GM19035 (cell line): ENCODE results near the gene AFMID.
"Not testable (repeated sequence)": the region's sequence is repeated elsewhere in the genome, so short reads cannot be mapped to it uniquely, and the experiment has no call there.

Experiments used
- ATAC-seq: cut with Tn5 transposase; IDR thresholded peaks from one replicate; pipeline ENCODE4 v1.9.1; 2021; ENCODE audit not compliant: unreplicated experiment

Gene AFMID

DNA sequence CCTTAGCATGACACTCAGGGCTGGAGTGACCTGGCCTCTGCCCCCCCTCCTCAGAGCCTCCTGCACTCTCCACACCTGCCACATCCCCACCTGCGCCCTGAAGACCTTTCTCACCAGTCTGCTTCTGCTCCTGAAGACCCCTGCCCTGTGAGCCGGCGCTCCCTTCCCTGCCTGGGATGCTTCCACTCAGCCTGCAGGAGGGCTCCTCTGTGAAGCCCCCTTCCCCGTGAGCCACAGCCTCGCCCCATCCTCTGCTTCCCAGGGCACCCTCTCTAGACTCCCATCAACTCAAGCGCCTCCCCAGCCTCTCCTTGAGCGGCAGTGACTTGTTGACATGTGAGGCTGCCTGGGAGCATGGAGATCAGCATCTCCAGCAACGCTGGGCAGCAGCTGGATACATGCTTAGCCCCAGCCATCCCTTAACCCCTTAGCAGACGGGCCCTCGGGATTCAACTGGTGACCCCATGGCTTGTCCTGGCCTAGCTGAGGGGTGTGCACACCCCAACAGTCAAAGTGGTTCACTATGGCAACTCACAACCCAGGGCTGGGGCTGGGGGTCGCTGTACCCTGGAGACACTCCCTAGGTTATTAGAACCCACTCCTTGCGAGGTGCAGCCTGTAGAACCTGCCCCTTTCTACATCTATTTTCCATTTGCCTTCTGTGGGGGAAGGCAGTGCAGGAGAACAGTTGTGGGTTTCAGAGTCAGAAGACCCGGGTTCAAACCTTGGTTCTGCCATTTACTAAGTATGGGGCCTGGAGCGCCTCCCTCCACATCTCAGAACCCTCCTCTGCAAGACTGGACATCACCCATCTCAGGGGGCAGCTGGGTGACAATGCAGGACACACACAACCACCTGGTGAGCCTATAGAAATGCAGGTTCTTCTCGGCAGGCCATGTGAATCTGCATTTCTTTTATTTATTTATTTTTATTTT lies 65.8 kb downstream of the AFMID start:
- no peak for ATAC-seq

DNA sequence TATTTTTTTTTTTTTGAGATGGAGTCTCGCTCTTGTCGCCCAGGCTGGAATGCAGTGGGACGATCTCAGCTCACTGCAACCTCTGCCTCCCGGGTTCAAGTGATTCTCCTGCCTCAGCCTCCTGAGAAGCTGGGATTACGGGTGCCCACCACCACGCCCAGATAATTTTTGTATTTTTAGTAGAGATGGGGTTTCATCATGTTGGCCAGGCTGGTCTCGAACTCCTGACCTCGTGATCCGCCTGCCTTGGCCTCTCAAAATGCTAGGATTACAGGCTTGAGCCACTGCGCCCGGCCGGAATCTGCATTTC lies 66.4 kb downstream of the AFMID start:
- ATAC-seq, result not testable (repeated sequence)

DNA sequence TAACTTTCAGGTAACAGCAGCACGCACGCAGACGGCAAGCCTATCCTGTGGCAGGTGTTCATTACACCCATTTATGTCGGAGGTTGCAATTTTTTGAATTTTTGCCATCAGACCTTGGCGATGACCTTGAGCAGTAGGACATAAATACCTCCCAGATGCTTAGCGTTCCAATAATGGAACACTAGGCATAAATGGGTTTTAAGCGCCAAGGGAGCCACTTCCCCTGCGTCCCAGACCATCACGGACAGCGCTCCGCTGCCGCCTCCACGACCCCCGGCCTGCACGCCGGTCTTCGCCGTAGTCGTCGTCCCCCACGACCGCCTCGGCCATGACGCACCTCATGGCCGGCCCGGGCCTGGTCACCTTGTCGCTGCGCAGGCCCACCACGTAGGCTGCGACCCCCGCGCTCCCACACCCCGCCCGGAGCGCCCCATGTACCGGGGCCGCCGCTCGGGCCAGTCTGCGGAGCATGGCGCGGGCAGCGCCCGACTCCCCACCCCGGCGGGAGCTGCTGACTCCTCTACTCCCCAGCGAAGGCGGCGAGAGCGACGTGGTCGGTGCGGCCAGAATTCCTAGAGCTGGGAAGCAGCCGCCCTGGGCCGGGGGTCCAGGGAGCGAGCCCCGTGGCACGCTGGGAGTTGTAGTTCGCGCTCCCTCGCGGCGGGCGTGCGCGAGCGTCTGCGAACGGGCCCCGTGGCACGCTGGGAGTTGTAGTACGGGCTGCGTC lies 66.9 kb downstream of the AFMID start:
- ATAC-seq, result peak; percentile 56

DNA sequence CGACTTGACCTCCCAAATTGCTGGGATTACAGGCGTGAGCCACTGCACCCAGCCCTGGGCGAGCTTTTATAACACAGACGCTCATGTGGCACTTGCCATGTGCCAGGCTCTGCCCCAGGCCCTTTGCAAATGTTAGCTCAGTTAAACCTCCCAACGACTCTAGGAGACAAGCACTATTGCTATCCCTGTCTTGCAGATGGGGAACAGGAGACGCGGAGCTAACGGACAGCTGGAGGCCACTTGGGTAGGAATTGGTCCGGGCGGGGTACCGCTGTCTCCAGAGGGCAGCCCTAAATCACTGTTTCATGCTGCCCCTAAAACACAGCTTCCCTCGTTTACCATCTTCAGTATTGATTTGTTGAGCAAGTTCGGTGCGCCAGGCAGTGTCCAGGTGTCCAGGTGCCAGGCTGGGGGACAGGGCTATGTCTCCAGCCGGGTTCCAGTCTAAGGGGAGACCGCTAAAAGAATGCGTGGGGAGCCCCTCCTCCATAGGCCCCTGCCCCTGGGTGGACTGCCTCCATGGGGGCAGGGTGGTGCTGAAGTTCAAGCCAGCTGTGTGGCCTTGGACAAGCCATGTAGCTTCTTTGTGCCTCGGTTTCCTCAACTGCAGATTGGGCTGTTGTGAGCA lies 68.0 kb downstream of the AFMID start:
- ATAC-seq, result no peak

DNA sequence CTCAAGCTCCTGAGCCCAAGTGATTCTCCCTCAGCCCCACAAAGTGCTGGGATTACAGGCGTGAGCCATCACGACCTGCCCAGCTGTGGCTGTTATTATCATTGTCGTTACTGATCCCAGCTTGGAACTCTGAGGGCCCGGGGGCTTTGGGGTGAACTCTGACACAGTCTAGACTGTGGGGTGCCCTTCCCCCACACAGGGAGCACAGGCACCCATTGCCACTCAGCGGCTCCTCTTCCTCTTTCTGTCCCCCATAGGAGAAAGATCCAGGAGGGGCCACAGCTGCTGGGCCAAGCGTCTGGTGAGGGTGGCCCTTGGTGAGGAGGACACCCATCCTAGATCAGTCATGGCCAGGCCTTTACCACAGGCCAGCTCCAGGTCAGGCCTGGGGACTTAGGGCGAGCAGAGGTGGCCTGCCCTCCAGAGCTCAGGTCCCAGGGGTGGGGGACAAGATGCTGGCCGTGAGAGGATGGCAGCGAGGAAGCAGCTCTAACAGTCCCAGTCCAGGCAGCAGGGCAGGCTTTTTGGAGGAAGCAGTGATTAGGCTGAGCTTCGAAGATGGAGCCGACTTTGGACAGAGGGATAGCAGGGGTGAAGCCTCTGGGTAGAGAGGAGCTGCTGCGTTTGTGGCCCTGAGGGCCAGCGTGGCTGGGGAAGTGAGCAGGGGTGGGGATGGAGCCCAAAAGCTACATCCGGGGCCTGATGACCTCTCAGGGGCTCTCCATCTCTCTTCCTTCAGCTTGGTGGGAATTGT lies 69.0 kb downstream of the AFMID start:
- ATAC-seq, result no peak

DNA sequence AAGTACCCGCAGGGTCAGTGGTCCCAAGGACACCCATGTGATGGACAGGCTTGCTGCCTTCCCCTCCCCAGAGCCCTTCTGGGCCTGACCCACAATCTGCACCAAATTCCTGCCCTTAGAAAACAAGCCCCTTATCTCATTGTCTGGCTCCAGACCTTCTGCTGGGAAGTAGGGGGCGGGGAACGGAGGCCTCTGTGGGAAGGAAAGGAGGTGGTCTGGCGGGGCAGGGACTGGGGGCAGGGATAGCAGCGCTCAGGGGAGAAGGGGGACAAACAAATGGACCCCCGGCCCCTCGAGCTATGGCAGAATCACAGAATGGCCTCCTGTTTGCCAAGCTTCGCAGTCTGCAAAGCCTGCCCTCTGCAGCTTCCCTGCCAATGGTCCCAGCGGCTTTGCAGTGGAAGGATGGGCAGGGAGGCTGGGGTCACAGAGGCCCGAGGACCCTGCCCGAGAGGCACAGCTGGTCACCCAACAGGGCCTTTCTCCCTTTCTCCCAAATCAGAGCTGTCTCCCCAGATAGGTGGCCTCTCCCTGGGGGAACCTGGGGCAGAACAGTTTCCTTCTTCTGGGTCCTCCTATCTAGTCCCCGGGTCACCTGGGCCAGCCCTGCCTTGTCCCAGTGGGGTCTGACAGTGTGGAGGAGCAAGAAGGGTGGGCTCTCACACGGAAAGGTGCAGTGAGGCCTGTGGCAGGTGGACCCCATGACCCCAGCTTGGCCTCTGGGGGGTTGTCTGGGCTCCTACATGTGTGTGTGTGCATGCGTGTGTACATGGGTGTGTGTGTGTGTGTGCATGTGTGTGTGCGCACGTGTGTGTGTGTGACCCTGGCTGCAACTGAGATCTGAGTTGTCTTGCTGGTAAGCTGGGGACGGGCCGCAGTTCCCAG lies 69.8 kb downstream of the AFMID start:
- no peak for ATAC-seq
